ENCODE measurements around the gene KLHL5.

DNA sequence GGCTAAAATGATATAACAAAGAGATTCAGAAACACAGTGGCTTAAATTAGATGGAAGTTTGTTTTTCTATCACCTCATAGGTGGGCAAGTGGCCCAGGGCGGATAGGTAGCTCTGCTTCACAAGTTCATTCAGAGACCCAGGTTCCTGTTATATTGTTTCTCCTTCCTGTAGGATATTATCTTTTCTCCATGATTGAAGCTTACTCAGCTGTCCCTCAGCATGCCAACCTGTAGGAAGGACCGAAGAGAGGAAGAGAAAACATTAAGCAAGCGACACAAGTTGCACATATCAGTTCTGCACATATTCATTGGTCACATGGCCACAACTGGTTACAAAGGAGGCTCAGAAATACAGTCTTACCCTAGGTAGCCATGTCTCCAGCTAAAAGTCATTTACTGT is 6.9 kb downstream of the KLHL5 start:
- TF ChIP-seq, protein P1, sequence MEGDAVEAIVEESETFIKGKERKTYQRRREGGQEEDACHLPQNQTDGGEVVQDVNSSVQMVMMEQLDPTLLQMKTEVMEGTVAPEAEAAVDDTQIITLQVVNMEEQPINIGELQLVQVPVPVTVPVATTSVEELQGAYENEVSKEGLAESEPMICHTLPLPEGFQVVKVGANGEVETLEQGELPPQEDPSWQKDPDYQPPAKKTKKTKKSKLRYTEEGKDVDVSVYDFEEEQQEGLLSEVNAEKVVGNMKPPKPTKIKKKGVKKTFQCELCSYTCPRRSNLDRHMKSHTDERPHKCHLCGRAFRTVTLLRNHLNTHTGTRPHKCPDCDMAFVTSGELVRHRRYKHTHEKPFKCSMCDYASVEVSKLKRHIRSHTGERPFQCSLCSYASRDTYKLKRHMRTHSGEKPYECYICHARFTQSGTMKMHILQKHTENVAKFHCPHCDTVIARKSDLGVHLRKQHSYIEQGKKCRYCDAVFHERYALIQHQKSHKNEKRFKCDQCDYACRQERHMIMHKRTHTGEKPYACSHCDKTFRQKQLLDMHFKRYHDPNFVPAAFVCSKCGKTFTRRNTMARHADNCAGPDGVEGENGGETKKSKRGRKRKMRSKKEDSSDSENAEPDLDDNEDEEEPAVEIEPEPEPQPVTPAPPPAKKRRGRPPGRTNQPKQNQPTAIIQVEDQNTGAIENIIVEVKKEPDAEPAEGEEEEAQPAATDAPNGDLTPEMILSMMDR (IDR thresholded peaks at IDR 0.05; ENCODE audit: low read depth, low read length, missing input control) = no peak
- no peak for TF ChIP-seq GABPA (IDR thresholded peaks at IDR 0.05 in 1 of 2, conservative IDR thresholded peaks at IDR 0.05 in 1 of 2)
